ENCODE data around the gene FBXO30.

Gene FBXO30

GRCh38 chr6:145814501-145815308 is at the start of gene FBXO30:
Gene FBXO30 (minus strand): TSS chr6:145814795. CDS start chr6:145806405, 8,390 bp downstream.
- peak; percentile 88 to 89 for DNase-seq

GRCh38 chr6:145863988-145864616 is 49.5 kb upstream of the FBXO30 start:
- peak; percentile 72 to 80 for DNase-seq

- peak; percentile 42 to 51 for DNase-seq
Measured at GRCh38 chr6:145863366-145863765, 48.8 kb upstream of the FBXO30 start.

- no peak for DNase-seq
Measured at GRCh38 chr6:145860562-145860961, 46.0 kb upstream of the FBXO30 start.

GRCh38 chr6:145850671-145851070 is 36.1 kb upstream of the FBXO30 start:
- DNase-seq: no peak

- no peak for DNase-seq
Measured at GRCh38 chr6:145848541-145848940, 33.9 kb upstream of the FBXO30 start.

GRCh38 chr6:145845557-145845956 is 31.0 kb upstream of the FBXO30 start:
- DNase-seq: no peak

- no peak for DNase-seq
Measured at GRCh38 chr6:145844933-145845540, 30.4 kb upstream of the FBXO30 start.

GRCh38 chr6:145842693-145843546 is 28.3 kb upstream of the FBXO30 start:
- DNase-seq: peak; percentile 71

- DNase-seq: no peak
Measured at GRCh38 chr6:145841668-145842067, 27.1 kb upstream of the FBXO30 start.

- no peak for DNase-seq
Measured at GRCh38 chr6:145839653-145840052, 25.1 kb upstream of the FBXO30 start.

- DNase-seq: no peak
Measured at GRCh38 chr6:145838305-145838704, 23.7 kb upstream of the FBXO30 start.

- no peak for DNase-seq
Measured at GRCh38 chr6:145836772-145837171, 22.2 kb upstream of the FBXO30 start.

- DNase-seq: no peak
Measured at GRCh38 chr6:145836170-145836569, 21.6 kb upstream of the FBXO30 start.

- DNase-seq: no peak
Measured at GRCh38 chr6:145830612-145831011, 16.0 kb upstream of the FBXO30 start.

GRCh38 chr6:145829950-145830349 is 15.4 kb upstream of the FBXO30 start:
- no peak for DNase-seq

- no peak for DNase-seq
Measured at GRCh38 chr6:145829102-145829501, 14.5 kb upstream of the FBXO30 start.

- no peak for DNase-seq
Measured at GRCh38 chr6:145824344-145824743, 9.7 kb upstream of the FBXO30 start.

GRCh38 chr6:145823328-145823944 is 8.8 kb upstream of the FBXO30 start:
- no peak for DNase-seq

- no peak for DNase-seq
Measured at GRCh38 chr6:145822456-145822855, 7.9 kb upstream of the FBXO30 start.

GRCh38 chr6:145819994-145820393 is 5.4 kb upstream of the FBXO30 start:
- no peak for DNase-seq

GRCh38 chr6:145818796-145819195 is 4.2 kb upstream of the FBXO30 start:
- no peak for DNase-seq

GRCh38 chr6:145816392-145816791 is 1.8 kb upstream of the FBXO30 start:
- peak in 1 of 2 experiments; percentile 25 for DNase-seq

All from AML-193 (cell line).